ENCODE data around the gene TMIE.

DNA sequence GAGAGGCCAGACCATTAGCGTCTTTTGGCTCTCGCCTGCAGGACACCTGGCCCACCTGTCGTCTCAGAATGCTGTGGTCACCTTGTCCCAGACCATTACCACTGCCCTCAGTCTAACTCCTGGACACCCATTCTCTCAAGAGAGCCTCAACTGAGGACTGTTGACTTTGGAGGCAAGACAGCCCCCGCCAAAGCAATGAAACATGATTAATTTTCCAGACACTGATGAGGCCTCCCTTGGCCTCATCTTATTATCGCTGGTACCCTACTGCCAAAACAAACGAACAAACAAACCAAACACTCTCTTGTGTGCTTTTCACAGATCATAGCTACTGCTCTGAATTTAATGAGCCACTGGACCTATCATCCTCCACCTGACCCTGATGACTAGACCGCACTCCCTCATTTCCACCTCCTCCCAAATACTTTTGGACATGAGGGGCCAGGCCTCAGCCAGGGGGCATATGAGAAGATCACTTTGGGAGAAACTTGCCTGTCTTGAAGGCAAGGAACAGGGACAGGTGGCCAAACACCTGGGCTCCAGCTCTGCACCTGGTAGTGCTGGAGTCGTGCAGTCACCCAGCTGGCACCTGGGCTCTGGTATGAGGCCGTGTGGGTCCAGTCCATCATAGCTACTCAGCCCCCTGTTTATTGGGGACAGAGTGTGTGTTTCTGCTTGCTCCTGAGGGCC is 35.3 kb upstream of the TMIE start:
- TF ChIP-seq, protein P1, sequence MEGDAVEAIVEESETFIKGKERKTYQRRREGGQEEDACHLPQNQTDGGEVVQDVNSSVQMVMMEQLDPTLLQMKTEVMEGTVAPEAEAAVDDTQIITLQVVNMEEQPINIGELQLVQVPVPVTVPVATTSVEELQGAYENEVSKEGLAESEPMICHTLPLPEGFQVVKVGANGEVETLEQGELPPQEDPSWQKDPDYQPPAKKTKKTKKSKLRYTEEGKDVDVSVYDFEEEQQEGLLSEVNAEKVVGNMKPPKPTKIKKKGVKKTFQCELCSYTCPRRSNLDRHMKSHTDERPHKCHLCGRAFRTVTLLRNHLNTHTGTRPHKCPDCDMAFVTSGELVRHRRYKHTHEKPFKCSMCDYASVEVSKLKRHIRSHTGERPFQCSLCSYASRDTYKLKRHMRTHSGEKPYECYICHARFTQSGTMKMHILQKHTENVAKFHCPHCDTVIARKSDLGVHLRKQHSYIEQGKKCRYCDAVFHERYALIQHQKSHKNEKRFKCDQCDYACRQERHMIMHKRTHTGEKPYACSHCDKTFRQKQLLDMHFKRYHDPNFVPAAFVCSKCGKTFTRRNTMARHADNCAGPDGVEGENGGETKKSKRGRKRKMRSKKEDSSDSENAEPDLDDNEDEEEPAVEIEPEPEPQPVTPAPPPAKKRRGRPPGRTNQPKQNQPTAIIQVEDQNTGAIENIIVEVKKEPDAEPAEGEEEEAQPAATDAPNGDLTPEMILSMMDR (conservative IDR thresholded peaks at IDR 0.05 in 1 of 2, IDR thresholded peaks at IDR 0.05 in 1 of 2; ENCODE audit: extremely low read depth in 1 of 2, insufficient read depth in 1 of 2, low read depth in 1 of 2, low read length in 2 of 2): no peak
- no peak for TF ChIP-seq EZH2 (IDR thresholded peaks at IDR 0.05; ENCODE audit: borderline replicate concordance, low read length)
